Gastrocnemius medialis (tissue), 4 donors: Measurements from ENCODE around the gene DOCK3.

Experiments
- CTCF ChIP-seq, 5 experiments: fragments of 450-650 bp in 3 of 5; fragments of 200-600 bp in 2 of 5; sonication (generic) in 2 of 5; IDR thresholded peaks in 4 of 5; conservative IDR thresholded peaks in 1 of 5; 1 replicate in 4 of 5; 2 replicates in 1 of 5; pipeline ENCODE4 v1.5.1; 2016 to 2019; ENCODE audit warnings: antibody characterized with exemption in 5 of 5, mild to moderate bottlenecking in 3 of 5, moderate library complexity in 3 of 5
- POLR2A ChIP-seq, 2 donors: fragments of 450-650 bp; IDR thresholded peaks; one replicate each; pipeline ENCODE4 v1.6.1; 2017; ENCODE audit warnings: antibody characterized with exemption in 2 of 2, mild to moderate bottlenecking in 2 of 2, moderate library complexity in 2 of 2

- TF ChIP-seq POLR2A (IDR thresholded peaks at IDR 0.05) (no peak), CTCF (IDR thresholded peaks at IDR 0.05 in 4 of 5, conservative IDR thresholded peaks at IDR 0.05 in 1 of 5) (no peak)
Measured at GRCh38 chr3:50632450-50632849, 42.3 kb upstream of the DOCK3 start.
